ENCODE data around the gene TRAF3. TPM values are rescaled to one million over a fixed set of nuclear protein-coding genes. Genes with fewer than 3 reads are reported as not detected.
"Not testable (repeated sequence)": the region's sequence is repeated elsewhere in the genome, so short reads cannot be mapped to it uniquely, and the experiment has no call there.

TRAF3 gene
- total RNA-seq, 1 donor from 2014 or later = 32.3 TPM

DNA sequence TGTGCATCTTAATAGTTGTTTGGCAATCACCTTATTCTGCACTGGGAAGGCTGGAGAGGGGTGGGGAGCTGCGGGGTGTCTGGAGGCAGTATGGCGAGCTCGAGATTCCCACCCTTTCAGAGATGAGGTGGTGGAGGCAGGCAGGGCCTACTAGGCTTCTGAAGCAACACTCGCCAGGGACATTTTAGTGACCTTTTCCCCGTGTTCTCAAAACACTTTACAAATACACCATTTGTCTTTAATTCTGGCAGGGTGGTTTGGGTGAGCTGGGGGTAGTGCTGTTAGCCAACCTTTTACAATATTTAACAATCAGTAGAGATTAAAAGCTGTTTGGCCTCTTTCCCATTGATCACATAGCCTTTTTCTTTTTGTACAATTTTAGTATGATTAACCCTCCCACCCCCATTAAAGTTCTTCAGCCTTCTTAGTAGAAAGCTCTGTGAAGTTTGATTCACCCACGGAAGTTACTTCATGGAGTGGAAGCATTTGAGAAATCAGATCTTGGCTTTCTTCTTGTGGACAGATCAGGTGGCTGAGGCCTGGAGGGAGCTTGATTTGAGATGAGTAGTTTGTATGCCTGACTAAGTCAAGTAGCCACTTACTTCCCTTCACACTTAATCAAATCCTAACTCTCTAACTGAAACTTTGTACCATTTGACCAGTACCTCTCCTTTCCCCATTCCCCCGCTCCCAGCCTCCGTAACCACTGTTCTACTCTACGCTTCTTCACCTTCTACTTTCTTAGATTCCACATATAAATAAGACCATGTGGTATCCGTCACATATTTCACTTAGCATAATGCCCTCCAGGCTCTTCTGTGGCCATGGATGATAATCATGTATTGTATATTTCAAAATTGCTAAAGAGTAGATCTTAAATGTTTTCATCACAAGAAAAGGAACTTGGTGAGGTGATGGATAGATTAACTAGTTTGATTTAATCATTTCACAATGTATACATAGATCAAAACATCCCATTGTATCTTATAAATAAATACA lies 41.0 kb downstream of the TRAF3 start:
- H3K4me3 ChIP-seq (ENCODE audit: low read depth, low read length) = no peak overlapping the region
- H3K27me3 ChIP-seq (ENCODE audit: control insufficient read depth, insufficient read depth, low read length) = no peaks in the 10 kb centered on the region
- TF ChIP-seq CTCF (IDR thresholded peaks at IDR 0.05; ENCODE audit: insufficient read depth, low read length, poor library complexity, severe bottlenecking) = no peak
- no peaks in the 10 kb centered on the region for H3K36me3 ChIP-seq (ENCODE audit: control insufficient read depth, insufficient read depth, low read length)
- no peak for DNase-seq (ENCODE audit: low read depth)

- Histone ChIP-seq H3K4me3 (ENCODE audit: low read depth, low read length) (no peak overlapping the region), H3K36me3 (ENCODE audit: control insufficient read depth, insufficient read depth, low read length) (no peaks in the 10 kb centered on the region), H3K27me3 (ENCODE audit: control insufficient read depth, insufficient read depth, low read length) (no peaks in the 10 kb centered on the region)
- DNase-seq (ENCODE audit: low read depth) = no peak
- TF ChIP-seq CTCF (IDR thresholded peaks at IDR 0.05; ENCODE audit: insufficient read depth, low read length, poor library complexity, severe bottlenecking) = no peak
Measured at GRCh38 chr14:102819176-102819628, 42.0 kb downstream of the TRAF3 start.

DNA sequence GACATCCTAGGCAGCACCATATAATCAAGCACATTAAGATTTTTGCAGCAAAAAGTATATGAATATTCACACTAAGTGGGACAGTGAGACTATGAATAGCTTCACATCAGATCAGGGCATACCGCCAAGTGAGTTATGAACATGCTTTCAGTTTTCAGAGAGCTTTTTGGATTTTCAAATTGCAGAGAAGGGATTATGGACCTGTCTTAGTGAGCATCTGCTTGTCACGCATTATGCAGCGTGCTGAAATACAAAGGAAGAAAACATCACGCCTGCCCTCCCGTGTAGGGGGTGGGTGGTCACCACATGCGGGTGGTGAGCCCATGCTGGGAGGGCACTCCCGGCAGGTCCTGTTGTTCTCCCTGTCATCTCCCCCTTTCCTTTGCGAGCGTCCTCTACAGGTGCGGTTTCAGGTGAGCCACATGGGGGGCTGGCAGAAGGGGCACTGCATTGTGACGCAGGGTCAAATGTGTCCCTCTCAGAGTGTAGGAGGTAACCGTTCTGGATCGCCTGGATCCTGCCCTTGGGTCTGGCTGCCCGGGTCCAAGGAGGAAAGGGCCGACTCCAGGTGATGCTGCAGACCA lies 42.6 kb downstream of the TRAF3 start:
- no peak for DNase-seq (ENCODE audit: low read depth)
- H3K4me3 ChIP-seq (ENCODE audit: low read depth, low read length) = no peak overlapping the region
- TF ChIP-seq CTCF (IDR thresholded peaks at IDR 0.05; ENCODE audit: insufficient read depth, low read length, poor library complexity, severe bottlenecking) = no peak

DNA sequence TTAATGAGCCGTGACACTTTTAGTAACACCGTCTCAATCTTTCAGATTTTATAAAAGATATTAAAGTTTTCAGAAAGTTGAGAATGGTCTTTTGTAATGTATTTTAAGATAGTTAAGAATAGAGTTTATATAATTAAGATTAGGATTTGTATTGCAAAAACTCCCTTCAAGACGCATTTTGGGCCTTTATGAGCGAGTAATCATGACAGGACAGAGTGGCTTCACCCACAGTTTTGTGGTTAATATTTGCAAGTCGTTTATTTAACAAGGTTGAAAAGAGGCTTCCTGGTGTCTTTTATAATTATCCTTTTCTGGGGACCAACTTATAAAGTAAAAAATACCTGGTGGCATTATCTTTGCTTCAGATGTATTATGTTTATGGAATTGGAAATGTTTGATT lies 44.0 kb downstream of the TRAF3 start:
- no peak for DNase-seq (ENCODE audit: low read depth)
- H3K27me3 ChIP-seq (ENCODE audit: control insufficient read depth, insufficient read depth, low read length) = no peaks in the 10 kb centered on the region
- no peak for TF ChIP-seq CTCF (IDR thresholded peaks at IDR 0.05; ENCODE audit: insufficient read depth, low read length, poor library complexity, severe bottlenecking)
- H3K4me3 ChIP-seq (ENCODE audit: low read depth, low read length) = no peak overlapping the region
- H3K36me3 ChIP-seq (ENCODE audit: control insufficient read depth, insufficient read depth, low read length) = no peaks in the 10 kb centered on the region

More for the DNA sequence above, 42.6 kb downstream of the TRAF3 start:
- Histone ChIP-seq H3K36me3 (ENCODE audit: control insufficient read depth, insufficient read depth, low read length) (no peaks in the 10 kb centered on the region), H3K27me3 (ENCODE audit: control insufficient read depth, insufficient read depth, low read length) (no peaks in the 10 kb centered on the region)

DNA sequence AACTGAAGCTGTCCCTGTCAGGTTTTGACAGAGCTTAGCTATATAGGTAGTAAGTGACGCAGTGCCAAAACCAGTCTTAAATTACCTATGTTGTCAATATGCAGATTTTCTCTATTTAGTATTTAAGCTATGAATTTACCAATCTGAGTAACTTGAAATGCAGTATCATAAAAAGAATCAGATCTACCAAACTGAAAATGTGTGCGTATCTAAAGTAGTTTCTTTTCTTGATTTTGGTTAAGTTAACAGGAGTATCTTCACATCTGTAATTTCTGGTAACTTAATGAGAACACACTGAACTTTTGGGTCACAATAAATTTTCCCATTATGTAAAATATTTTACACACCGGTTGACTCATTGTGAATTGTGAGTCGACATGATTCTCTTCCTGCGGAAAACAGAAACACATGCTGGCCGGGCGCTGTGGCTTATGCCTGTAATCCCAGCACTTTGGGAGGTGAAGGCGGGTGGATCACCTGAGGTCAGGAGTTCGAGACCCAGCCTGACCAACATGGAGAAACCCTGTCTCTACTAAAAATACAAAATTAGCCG lies 45.1 kb downstream of the TRAF3 start:
- Histone ChIP-seq H3K27me3 (ENCODE audit: control insufficient read depth, insufficient read depth, low read length) (no peaks in the 10 kb centered on the region), H3K36me3 (ENCODE audit: control insufficient read depth, insufficient read depth, low read length) (no peaks in the 10 kb centered on the region), H3K4me3 (ENCODE audit: low read depth, low read length) (no peak overlapping the region)
- DNase-seq (ENCODE audit: low read depth) = no peak
- no peak for TF ChIP-seq CTCF (IDR thresholded peaks at IDR 0.05; ENCODE audit: insufficient read depth, low read length, poor library complexity, severe bottlenecking)

DNA sequence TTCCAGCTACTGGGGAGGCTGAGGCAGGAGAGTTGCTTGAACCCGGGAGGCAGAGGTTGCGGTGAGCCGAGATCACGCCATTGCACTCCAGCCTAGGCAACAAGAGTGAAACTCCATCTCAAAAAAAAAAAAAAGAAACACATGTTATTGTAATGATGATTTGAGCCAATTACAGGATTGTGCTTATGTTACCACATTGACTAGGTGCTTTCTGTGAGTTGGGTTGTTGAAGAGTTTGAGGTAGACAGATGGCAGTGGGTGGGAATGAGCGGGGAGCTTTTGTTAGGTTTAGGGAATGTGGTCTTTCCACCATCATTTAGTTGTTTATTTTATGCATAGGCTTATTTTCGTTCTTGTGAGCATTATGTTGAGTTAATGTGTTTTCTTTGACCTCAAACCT lies 45.6 kb downstream of the TRAF3 start:
- H3K36me3 ChIP-seq (ENCODE audit: control insufficient read depth, insufficient read depth, low read length); DNase-seq (ENCODE audit: low read depth); H3K4me3 ChIP-seq (ENCODE audit: low read depth, low read length); H3K27me3 ChIP-seq (ENCODE audit: control insufficient read depth, insufficient read depth, low read length): not testable (repeated sequence)

All from kidney epithelial cell (primary cell).